Measurements from ENCODE around the gene CDKN2B-AS1.

DNA sequence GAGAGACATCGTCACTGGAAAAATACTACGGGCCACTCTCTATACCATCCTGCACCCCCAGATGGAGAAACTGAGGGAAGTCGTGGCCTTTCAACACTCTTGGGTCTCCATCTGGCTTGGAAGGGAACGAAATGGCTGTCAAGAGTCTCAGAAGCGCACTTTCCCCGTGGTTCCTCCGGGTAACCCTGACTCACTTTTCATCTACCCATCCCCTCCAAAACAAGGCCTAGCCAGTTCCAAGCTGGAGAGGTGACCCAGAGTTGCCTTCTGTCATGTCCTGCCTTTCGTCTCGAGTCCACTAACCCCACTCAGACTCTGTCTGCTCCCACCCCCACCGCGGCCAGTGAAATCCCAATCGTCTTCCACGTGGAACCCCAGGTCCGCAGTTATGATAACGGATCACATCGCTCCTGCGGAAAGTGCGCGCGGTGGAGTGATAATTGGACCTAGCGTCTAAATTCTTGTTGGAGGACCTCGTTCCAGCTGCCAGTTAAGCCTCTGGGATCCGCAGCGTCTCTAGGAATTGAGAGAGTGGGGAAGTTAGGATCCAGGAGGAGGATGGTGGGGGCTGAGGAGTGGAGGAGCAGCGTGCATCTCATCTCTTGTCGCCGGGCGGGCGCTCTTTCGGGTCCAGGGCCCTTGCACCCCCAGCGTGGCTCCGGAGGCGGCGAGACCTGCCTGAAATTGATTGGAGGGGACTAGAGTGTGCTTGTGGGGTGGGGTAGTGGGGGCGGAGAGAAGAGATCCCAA lies 5.0 kb upstream of the CDKN2B-AS1 start:
- TF ChIP-seq, protein P1, sequence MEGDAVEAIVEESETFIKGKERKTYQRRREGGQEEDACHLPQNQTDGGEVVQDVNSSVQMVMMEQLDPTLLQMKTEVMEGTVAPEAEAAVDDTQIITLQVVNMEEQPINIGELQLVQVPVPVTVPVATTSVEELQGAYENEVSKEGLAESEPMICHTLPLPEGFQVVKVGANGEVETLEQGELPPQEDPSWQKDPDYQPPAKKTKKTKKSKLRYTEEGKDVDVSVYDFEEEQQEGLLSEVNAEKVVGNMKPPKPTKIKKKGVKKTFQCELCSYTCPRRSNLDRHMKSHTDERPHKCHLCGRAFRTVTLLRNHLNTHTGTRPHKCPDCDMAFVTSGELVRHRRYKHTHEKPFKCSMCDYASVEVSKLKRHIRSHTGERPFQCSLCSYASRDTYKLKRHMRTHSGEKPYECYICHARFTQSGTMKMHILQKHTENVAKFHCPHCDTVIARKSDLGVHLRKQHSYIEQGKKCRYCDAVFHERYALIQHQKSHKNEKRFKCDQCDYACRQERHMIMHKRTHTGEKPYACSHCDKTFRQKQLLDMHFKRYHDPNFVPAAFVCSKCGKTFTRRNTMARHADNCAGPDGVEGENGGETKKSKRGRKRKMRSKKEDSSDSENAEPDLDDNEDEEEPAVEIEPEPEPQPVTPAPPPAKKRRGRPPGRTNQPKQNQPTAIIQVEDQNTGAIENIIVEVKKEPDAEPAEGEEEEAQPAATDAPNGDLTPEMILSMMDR (IDR thresholded peaks at IDR 0.05): no peak
- no peak for TF ChIP-seq EZH2 (IDR thresholded peaks at IDR 0.05; ENCODE audit: borderline replicate concordance, insufficient read depth, low read depth, low read length, poor library complexity, severe bottlenecking)
